ENCODE measurements around the gene SFXN5. TPM values are rescaled to one million over a fixed set of nuclear protein-coding genes. Genes with fewer than 3 reads are reported as not detected.

Gene SFXN5
- total RNA-seq, 1 donor from 2014 or later = 9.8 TPM

DNA sequence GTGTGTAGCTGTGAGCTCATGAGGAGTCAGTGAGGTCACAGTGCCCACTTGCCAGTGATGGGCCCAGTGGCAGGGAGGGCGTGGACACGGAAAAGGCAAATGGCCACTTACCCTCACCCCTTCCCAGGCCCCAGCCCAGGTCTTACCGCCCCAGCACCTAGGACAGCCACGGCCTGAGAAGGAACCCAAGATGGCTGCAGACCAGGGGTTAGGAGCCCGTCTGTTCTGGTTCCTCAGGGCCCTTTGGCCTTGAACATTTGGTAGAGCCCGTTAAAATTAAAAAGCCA is 80.1 kb downstream of the SFXN5 start:
- TF ChIP-seq, protein P1, sequence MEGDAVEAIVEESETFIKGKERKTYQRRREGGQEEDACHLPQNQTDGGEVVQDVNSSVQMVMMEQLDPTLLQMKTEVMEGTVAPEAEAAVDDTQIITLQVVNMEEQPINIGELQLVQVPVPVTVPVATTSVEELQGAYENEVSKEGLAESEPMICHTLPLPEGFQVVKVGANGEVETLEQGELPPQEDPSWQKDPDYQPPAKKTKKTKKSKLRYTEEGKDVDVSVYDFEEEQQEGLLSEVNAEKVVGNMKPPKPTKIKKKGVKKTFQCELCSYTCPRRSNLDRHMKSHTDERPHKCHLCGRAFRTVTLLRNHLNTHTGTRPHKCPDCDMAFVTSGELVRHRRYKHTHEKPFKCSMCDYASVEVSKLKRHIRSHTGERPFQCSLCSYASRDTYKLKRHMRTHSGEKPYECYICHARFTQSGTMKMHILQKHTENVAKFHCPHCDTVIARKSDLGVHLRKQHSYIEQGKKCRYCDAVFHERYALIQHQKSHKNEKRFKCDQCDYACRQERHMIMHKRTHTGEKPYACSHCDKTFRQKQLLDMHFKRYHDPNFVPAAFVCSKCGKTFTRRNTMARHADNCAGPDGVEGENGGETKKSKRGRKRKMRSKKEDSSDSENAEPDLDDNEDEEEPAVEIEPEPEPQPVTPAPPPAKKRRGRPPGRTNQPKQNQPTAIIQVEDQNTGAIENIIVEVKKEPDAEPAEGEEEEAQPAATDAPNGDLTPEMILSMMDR (IDR thresholded peaks at IDR 0.05) = no peak
- no peak for TF ChIP-seq POLR2AphosphoS5 (IDR thresholded peaks at IDR 0.05; ENCODE audit: insufficient read depth in 1 of 2, low read depth in 1 of 2)
- no peak for TF ChIP-seq POLR2A (IDR thresholded peaks at IDR 0.05)
- H3K27ac ChIP-seq = no peak overlapping the region
- intact Hi-C loops (cut with DNase I) = loop anchor here (5.0 kb wide), 1 partner anchor 171 kb away; no protein-coding TSS in a partner anchor
- H3K4me1 ChIP-seq = no peaks in the 10 kb centered on the region
- H3K9me3 ChIP-seq = no peaks in the 10 kb centered on the region
- H3K27me3 ChIP-seq = no peaks in the 10 kb centered on the region
- peaks cover 0 to 4% of the 10 kb centered on the region in 2 donors for H3K36me3 ChIP-seq
- peak in 1 of 2 donors; percentile 67 for DNase-seq (ENCODE audit: extremely low spot score in 2 of 2)
- no peak overlapping the region for H3K4me3 ChIP-seq

DNA sequence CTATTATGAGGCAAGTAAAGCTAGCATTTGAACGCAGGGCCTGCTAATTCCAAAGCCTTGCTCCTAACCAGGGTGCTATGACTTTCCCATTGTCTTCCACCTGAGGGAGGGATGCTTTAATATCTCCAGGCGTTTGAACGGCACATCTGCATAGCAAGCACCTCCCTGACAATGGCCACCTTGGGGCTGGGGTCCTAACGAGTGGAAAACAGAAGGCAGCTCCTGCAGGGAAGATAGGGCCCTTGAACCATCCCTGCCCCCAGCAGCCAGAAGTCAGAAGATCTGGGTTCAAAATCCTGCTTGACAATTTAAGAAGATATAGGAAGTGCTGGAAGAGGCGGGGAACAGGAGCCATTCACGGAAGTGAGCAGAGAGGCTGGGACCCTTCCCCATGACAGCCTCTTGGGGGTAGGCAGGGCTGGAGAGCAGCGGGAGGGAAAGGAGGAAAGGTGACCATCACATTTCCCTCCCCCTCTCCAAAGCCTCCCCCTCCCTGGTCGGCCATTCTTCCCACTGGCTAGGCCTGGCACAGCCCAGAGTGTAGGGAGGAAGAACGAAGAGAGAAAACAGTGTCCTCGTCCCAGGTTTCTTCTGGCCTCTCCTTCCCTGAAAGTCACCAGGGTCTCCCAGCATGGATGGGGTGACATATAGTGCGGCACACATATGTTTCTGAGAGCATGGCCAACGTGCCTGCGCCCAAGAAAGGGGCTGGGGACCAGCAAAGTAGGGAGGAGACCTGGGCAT is 80.6 kb downstream of the SFXN5 start:
- intact Hi-C loops (cut with DNase I) = loop anchor here (5.0 kb wide), 1 partner anchor 171 kb away; no protein-coding TSS in a partner anchor
- H3K27ac ChIP-seq = no peak overlapping the region
- TF ChIP-seq POLR2A (IDR thresholded peaks at IDR 0.05) (no peak), POLR2AphosphoS5 (IDR thresholded peaks at IDR 0.05; ENCODE audit: insufficient read depth in 1 of 2, low read depth in 1 of 2) (no peak)
- TF ChIP-seq, protein P1 (IDR thresholded peaks at IDR 0.05) = no peak
- H3K27me3 ChIP-seq = no peaks in the 10 kb centered on the region
- peak in 1 of 2 donors; percentile 69 for DNase-seq (ENCODE audit: extremely low spot score in 2 of 2)
- H3K36me3 ChIP-seq = peaks cover 0 to 4% of the 10 kb centered on the region in 2 donors
- no peaks in the 10 kb centered on the region for H3K9me3 ChIP-seq
- no peaks in the 10 kb centered on the region for H3K4me1 ChIP-seq
- no peak overlapping the region for H3K4me3 ChIP-seq

DNA sequence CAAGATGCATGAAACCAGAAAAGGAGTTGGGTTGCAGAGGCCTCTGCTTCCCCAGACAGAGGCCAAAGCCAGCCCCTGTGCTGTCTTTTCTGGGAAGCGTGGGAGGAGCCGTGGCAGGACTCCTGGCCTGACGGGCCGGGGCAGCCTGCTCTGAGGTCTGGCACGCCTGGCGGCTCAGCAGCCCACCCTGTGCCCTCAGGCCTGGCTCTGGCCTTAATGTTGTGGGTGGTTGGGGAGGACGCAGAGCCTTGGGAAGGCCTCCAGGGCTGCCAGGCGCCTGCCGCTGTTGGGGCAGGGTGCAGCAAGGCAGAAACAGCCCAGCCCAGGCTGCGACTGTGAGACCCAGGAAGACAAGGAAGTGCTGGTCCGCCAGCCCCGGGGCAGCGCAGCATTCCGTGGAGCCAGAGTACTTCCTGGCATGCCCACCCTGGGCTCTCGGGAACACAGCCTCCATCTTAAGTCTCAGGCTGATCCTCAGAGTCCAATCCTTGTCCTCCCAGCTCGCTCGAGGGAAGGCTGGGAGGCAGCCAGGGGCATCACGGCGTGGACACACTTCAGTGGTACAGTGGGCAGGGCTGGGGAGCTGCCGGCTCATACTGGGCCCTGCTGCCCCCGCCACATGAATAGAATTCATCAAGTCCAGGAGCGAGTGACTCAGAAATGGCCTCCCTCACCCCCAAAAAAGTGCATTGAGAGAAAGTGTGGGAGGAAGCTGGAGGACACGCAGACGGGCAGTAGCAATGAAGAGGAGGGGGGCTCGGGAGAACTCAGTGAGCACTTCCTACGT is 81.5 kb downstream of the SFXN5 start:
- no peaks in the 10 kb centered on the region for H3K27me3 ChIP-seq
- no peak overlapping the region for H3K27ac ChIP-seq
- no peak overlapping the region for H3K4me3 ChIP-seq
- peak in 1 of 2 donors; percentile 65 for DNase-seq (ENCODE audit: extremely low spot score in 2 of 2)
- intact Hi-C loops (cut with DNase I) = loop anchor here (5.0 kb wide), 1 partner anchor 172 kb away; no protein-coding TSS in a partner anchor
- TF ChIP-seq POLR2AphosphoS5 (IDR thresholded peaks at IDR 0.05; ENCODE audit: insufficient read depth in 1 of 2, low read depth in 1 of 2) (no peak), POLR2A (IDR thresholded peaks at IDR 0.05) (no peak)
- TF ChIP-seq, protein P1 (IDR thresholded peaks at IDR 0.05) = no peak
- no peaks in the 10 kb centered on the region for H3K4me1 ChIP-seq
- H3K36me3 ChIP-seq = peaks cover 0 to 4% of the 10 kb centered on the region in 2 donors
- no peaks in the 10 kb centered on the region for H3K9me3 ChIP-seq

DNA sequence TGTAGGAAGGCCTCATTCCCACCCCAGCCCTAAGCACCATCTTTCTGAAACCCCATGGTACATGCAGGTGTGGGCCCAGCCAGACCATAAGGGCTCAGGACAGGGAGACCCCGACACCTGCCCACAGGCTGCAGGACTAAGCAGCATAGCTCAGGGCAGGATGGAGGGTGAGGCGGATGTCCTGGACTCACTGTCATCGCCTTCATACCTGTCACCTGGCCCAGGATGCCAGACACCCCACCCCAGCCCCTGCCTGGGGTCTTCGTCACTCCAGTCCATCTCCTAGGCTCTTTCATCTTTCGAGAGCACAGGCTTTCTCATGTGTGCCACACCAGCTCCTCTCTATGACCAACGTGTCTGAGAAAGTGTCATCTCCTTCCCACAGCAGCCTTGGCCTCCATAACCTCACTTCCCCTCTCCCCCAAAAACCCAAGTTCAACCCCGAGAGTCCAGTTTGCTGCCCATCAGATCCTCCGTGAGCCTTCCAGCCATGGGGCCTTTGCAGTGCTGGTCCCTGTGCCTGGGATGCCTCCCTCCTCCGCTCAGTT is 82.7 kb downstream of the SFXN5 start:
- no peaks in the 10 kb centered on the region for H3K27me3 ChIP-seq
- intact Hi-C loops (cut with DNase I) = no loop called here
- H3K27ac ChIP-seq = no peak overlapping the region
- no peaks in the 10 kb centered on the region for H3K9me3 ChIP-seq
- H3K4me1 ChIP-seq = no peaks in the 10 kb centered on the region
- no peak overlapping the region for H3K4me3 ChIP-seq
- DNase-seq (ENCODE audit: extremely low spot score in 2 of 2) = no peak
- peaks cover 0 to 4% of the 10 kb centered on the region in 2 donors for H3K36me3 ChIP-seq
- TF ChIP-seq POLR2AphosphoS5 (IDR thresholded peaks at IDR 0.05; ENCODE audit: insufficient read depth in 1 of 2, low read depth in 1 of 2) (no peak), POLR2A (IDR thresholded peaks at IDR 0.05) (no peak)
- TF ChIP-seq, protein P1 (IDR thresholded peaks at IDR 0.05) = no peak

All from vagina (tissue), 2 donors.